ENCODE data around the gene ERMAP.
"Not testable (repeated sequence)": the region's sequence is repeated elsewhere in the genome, so short reads cannot be mapped to it uniquely, and the experiment has no call there.

Gene ERMAP

DNA sequence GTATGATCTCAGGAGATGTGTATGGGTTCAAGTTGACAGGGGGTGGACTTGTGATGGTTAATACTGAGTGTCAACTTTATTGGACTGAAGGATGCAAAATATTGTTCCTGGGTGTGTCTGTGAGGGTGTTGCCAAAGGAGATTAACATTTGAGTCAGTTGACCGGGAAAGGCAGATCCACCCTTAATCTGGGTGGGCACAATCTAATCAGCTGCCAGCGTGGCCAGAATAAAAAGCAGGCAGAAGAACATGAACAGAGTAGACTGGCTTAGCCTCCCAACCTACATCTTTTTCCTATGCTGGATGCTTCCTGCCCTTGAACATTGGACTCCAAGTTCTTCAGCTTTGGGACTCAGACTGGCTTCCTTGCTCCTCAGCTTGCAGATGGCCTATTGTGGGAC, 52.8 kb downstream of the ERMAP start:
- H2AFZ ChIP-seq (ENCODE audit: insufficient read depth, low read length, poor library complexity); H2BK12ac ChIP-seq (ENCODE audit: low read length); H3K23ac ChIP-seq (ENCODE audit: low read length); H4K91ac ChIP-seq (ENCODE audit: low read depth, low read length); H4K8ac ChIP-seq (ENCODE audit: low read depth, low read length); H2AK5ac ChIP-seq (ENCODE audit: low read length); H3K27me3 ChIP-seq (ENCODE audit: insufficient read depth, low read length); H4K12ac ChIP-seq (ENCODE audit: low read depth, low read length); H3K14ac ChIP-seq (ENCODE audit: low read length); H3K4me2 ChIP-seq (ENCODE audit: low read length); H3K18ac ChIP-seq (ENCODE audit: low read length); H3K4ac ChIP-seq (ENCODE audit: low read depth, low read length); H3K79me2 ChIP-seq (ENCODE audit: control insufficient read depth, insufficient read depth, low read length, poor library complexity); H2BK5ac ChIP-seq (ENCODE audit: low read depth, low read length, poor library complexity); H3K36me3 ChIP-seq (ENCODE audit: control insufficient read depth in 1 of 2, insufficient read depth in 2 of 2, low read length in 2 of 2); H2BK120ac ChIP-seq (ENCODE audit: insufficient read depth, low read length, poor library complexity); H3K4me3 ChIP-seq (ENCODE audit: low read depth, low read length); H3K79me1 ChIP-seq (ENCODE audit: low read length); H3K27ac ChIP-seq (ENCODE audit: low read depth, low read length); DNase-seq; H3K9me3 ChIP-seq (ENCODE audit: insufficient read depth, low read depth, low read length); H3K4me1 ChIP-seq (ENCODE audit: control insufficient read depth in 1 of 2, insufficient read depth in 2 of 2, low read length in 2 of 2); H3K9ac ChIP-seq (ENCODE audit: low read length): not testable (repeated sequence)
- no CpG with 5 or more reads among the region's 2 CpGs for WGBS (ENCODE audit: extremely low coverage, insufficient coverage, insufficient read length)

- H3K9ac ChIP-seq (ENCODE audit: low read length); H4K12ac ChIP-seq (ENCODE audit: low read depth, low read length); H2BK12ac ChIP-seq (ENCODE audit: low read length); H3K36me3 ChIP-seq (ENCODE audit: control insufficient read depth in 1 of 2, insufficient read depth in 2 of 2, low read length in 2 of 2); H3K14ac ChIP-seq (ENCODE audit: low read length); H4K91ac ChIP-seq (ENCODE audit: low read depth, low read length); H3K9me3 ChIP-seq (ENCODE audit: insufficient read depth, low read depth, low read length); H3K79me1 ChIP-seq (ENCODE audit: low read length); H3K4ac ChIP-seq (ENCODE audit: low read depth, low read length); H3K18ac ChIP-seq (ENCODE audit: low read length); H4K8ac ChIP-seq (ENCODE audit: low read depth, low read length); H3K79me2 ChIP-seq (ENCODE audit: control insufficient read depth, insufficient read depth, low read length, poor library complexity); H3K4me1 ChIP-seq (ENCODE audit: control insufficient read depth in 1 of 2, insufficient read depth in 2 of 2, low read length in 2 of 2); H2AFZ ChIP-seq (ENCODE audit: insufficient read depth, low read length, poor library complexity); H3K4me2 ChIP-seq (ENCODE audit: low read length); H2BK120ac ChIP-seq (ENCODE audit: insufficient read depth, low read length, poor library complexity); H3K27ac ChIP-seq (ENCODE audit: low read depth, low read length); H3K23ac ChIP-seq (ENCODE audit: low read length); H3K27me3 ChIP-seq (ENCODE audit: insufficient read depth, low read length); H2BK5ac ChIP-seq (ENCODE audit: low read depth, low read length, poor library complexity); H2AK5ac ChIP-seq (ENCODE audit: low read length); DNase-seq; H3K4me3 ChIP-seq (ENCODE audit: low read depth, low read length): not testable (repeated sequence)
Measured at GRCh38 chr1:42873108-42873507, 56.2 kb downstream of the ERMAP start.

DNA sequence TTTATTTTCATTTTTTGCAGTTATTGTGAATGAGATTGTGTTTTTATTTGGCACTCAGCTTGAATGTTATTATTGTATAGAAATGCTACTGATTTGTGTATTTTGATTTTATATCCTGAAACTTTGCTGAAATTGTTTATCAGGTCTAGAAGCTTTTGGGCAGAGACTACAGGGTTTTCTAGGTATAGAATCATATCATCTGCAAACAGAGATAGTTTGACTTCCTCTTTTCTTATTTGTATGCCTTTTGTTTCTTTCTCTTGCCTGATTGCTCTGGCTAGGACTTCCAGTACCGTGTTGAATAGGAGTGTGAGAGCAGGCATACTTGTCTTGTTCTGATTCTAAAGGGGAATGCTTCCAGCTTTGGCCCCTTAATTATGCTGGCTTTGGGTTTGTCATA, 56.7 kb downstream of the ERMAP start:
- no peak overlapping the region for H3K4me3 ChIP-seq (ENCODE audit: low read depth, low read length)
- no peak overlapping the region for H2BK5ac ChIP-seq (ENCODE audit: low read depth, low read length, poor library complexity)
- no CpG with 5 or more reads among the region's 1 CpG for WGBS (ENCODE audit: extremely low coverage, insufficient coverage, insufficient read length)
- no peaks in the 10 kb centered on the region for H3K4me1 ChIP-seq (ENCODE audit: control insufficient read depth in 1 of 2, insufficient read depth in 2 of 2, low read length in 2 of 2)
- no peak for DNase-seq
- no peak overlapping the region for H2AFZ ChIP-seq (ENCODE audit: insufficient read depth, low read length, poor library complexity)
- H4K12ac ChIP-seq (ENCODE audit: low read depth, low read length), result no peak overlapping the region
- H3K9me3 ChIP-seq (ENCODE audit: insufficient read depth, low read depth, low read length), result no peaks in the 10 kb centered on the region
- H2AK5ac ChIP-seq (ENCODE audit: low read length), result no peak overlapping the region
- H3K27me3 ChIP-seq (ENCODE audit: insufficient read depth, low read length), result no peaks in the 10 kb centered on the region
- no peaks in the 10 kb centered on the region for H3K79me2 ChIP-seq (ENCODE audit: control insufficient read depth, insufficient read depth, low read length, poor library complexity)
- no peak overlapping the region for H3K27ac ChIP-seq (ENCODE audit: low read depth, low read length)
- H4K8ac ChIP-seq (ENCODE audit: low read depth, low read length), result no peak overlapping the region
- H3K18ac ChIP-seq (ENCODE audit: low read length), result no peak overlapping the region
- H3K9ac ChIP-seq (ENCODE audit: low read length), result no peak overlapping the region
- H3K79me1 ChIP-seq (ENCODE audit: low read length), result no peaks in the 10 kb centered on the region
- H4K91ac ChIP-seq (ENCODE audit: low read depth, low read length), result no peak overlapping the region
- H3K23ac ChIP-seq (ENCODE audit: low read length), result no peak overlapping the region
- H3K4me2 ChIP-seq (ENCODE audit: low read length), result no peak overlapping the region
- no peaks in the 10 kb centered on the region for H3K36me3 ChIP-seq (ENCODE audit: control insufficient read depth in 1 of 2, insufficient read depth in 2 of 2, low read length in 2 of 2)
- H3K4ac ChIP-seq (ENCODE audit: low read depth, low read length), result no peak overlapping the region
- H3K14ac ChIP-seq (ENCODE audit: low read length), result no peak overlapping the region
- no peak overlapping the region for H2BK120ac ChIP-seq (ENCODE audit: insufficient read depth, low read length, poor library complexity)
- no peak overlapping the region for H2BK12ac ChIP-seq (ENCODE audit: low read length)

GRCh38 chr1:42876009-42876408, 59.1 kb downstream of the ERMAP start:
- Histone ChIP-seq H3K4me1 (ENCODE audit: control insufficient read depth in 1 of 2, insufficient read depth in 2 of 2, low read length in 2 of 2) (no peaks in the 10 kb centered on the region), H3K79me2 (ENCODE audit: control insufficient read depth, insufficient read depth, low read length, poor library complexity) (no peaks in the 10 kb centered on the region), H4K12ac (ENCODE audit: low read depth, low read length) (no peak overlapping the region), H2AK5ac (ENCODE audit: low read length) (no peak overlapping the region), H4K91ac (ENCODE audit: low read depth, low read length) (no peak overlapping the region), H4K8ac (ENCODE audit: low read depth, low read length) (no peak overlapping the region), H3K27ac (ENCODE audit: low read depth, low read length) (no peak overlapping the region), H3K18ac (ENCODE audit: low read length) (no peak overlapping the region), H3K4me3 (ENCODE audit: low read depth, low read length) (no peak overlapping the region), H3K14ac (ENCODE audit: low read length) (no peak overlapping the region), H3K36me3 (ENCODE audit: control insufficient read depth in 1 of 2, insufficient read depth in 2 of 2, low read length in 2 of 2) (no peaks in the 10 kb centered on the region), H2BK12ac (ENCODE audit: low read length) (no peak overlapping the region), H3K4me2 (ENCODE audit: low read length) (no peak overlapping the region), H3K79me1 (ENCODE audit: low read length) (no peaks in the 10 kb centered on the region), H3K9me3 (ENCODE audit: insufficient read depth, low read depth, low read length) (peaks cover 4% of the 10 kb centered on the region), H2AFZ (ENCODE audit: insufficient read depth, low read length, poor library complexity) (no peak overlapping the region), H2BK120ac (ENCODE audit: insufficient read depth, low read length, poor library complexity) (no peak overlapping the region), H3K9ac (ENCODE audit: low read length) (no peak overlapping the region), H3K4ac (ENCODE audit: low read depth, low read length) (no peak overlapping the region), H3K23ac (ENCODE audit: low read length) (no peak overlapping the region), H3K27me3 (ENCODE audit: insufficient read depth, low read length) (no peaks in the 10 kb centered on the region), H2BK5ac (ENCODE audit: low read depth, low read length, poor library complexity) (no peak overlapping the region)
- DNase-seq, result no peak

DNA sequence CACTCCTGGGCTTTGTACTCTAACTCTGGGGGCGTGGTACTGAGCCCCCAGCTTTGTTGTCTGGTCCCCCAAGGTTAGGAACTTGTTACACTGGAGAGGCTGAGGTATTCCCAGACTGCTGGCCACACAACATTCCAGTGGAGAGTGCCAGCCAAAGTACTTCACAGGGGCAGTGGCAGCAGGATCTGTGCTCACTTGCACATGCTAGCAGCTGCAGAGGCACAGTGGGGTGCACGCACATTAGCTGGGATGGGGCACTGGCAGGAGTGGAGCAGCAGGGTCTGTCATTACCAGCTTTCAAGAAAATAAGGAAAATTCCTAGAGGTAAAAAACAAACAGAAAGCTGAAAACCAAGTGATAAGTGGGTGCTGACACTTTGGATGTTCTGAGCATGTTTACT, 60.5 kb downstream of the ERMAP start:
- Histone ChIP-seq H3K4me1 (ENCODE audit: control insufficient read depth in 1 of 2, insufficient read depth in 2 of 2, low read length in 2 of 2) (no peaks in the 10 kb centered on the region), H2AK5ac (ENCODE audit: low read length) (no peak overlapping the region), H3K79me1 (ENCODE audit: low read length) (no peaks in the 10 kb centered on the region), H2AFZ (ENCODE audit: insufficient read depth, low read length, poor library complexity) (no peak overlapping the region), H3K9ac (ENCODE audit: low read length) (no peak overlapping the region), H3K18ac (ENCODE audit: low read length) (no peak overlapping the region), H4K12ac (ENCODE audit: low read depth, low read length) (no peak overlapping the region), H4K91ac (ENCODE audit: low read depth, low read length) (no peak overlapping the region), H3K27me3 (ENCODE audit: insufficient read depth, low read length) (no peaks in the 10 kb centered on the region), H4K8ac (ENCODE audit: low read depth, low read length) (no peak overlapping the region), H3K27ac (ENCODE audit: low read depth, low read length) (no peak overlapping the region), H3K36me3 (ENCODE audit: control insufficient read depth in 1 of 2, insufficient read depth in 2 of 2, low read length in 2 of 2) (no peaks in the 10 kb centered on the region), H3K9me3 (ENCODE audit: insufficient read depth, low read depth, low read length) (peaks cover 4% of the 10 kb centered on the region), H3K4me2 (ENCODE audit: low read length) (no peak overlapping the region), H3K14ac (ENCODE audit: low read length) (no peak overlapping the region), H3K79me2 (ENCODE audit: control insufficient read depth, insufficient read depth, low read length, poor library complexity) (no peaks in the 10 kb centered on the region), H3K4me3 (ENCODE audit: low read depth, low read length) (no peak overlapping the region), H3K23ac (ENCODE audit: low read length) (no peak overlapping the region), H2BK12ac (ENCODE audit: low read length) (no peak overlapping the region), H3K4ac (ENCODE audit: low read depth, low read length) (no peak overlapping the region), H2BK5ac (ENCODE audit: low read depth, low read length, poor library complexity) (no peak overlapping the region), H2BK120ac (ENCODE audit: insufficient read depth, low read length, poor library complexity) (no peak overlapping the region)
- no peak for DNase-seq
- no CpG with 5 or more reads among the region's 2 CpGs for WGBS (ENCODE audit: extremely low coverage, insufficient coverage, insufficient read length)
